Middle frontal gyrus (tissue), 1 donor: Measurements from ENCODE around the gene NFIB.

Experiments used
- DNase-seq: peaks from one replicate; pipeline ENCODE4 v3.0.0-alpha.2; 2015; ENCODE audit warnings: low spot score; ENCODE audit errors: extremely low spot score

NFIB gene

GRCh38 chr9:14321517-14322130 lies 7.7 kb upstream of the NFIB start:
- peak; percentile 3 for DNase-seq

- DNase-seq = peak; percentile 10
These were observed 6.6 kb upstream of the NFIB start for GRCh38 chr9:14320271-14321181.

- no peak for DNase-seq
These were observed 5.1 kb upstream of the NFIB start for GRCh38 chr9:14318934-14319580.

GRCh38 chr9:14318361-14318760 lies 4.4 kb upstream of the NFIB start:
- DNase-seq = no peak

GRCh38 chr9:14317667-14318320 lies 3.9 kb upstream of the NFIB start:
- no peak for DNase-seq

GRCh38 chr9:14316602-14317300 lies 2.8 kb upstream of the NFIB start:
- DNase-seq = no peak

GRCh38 chr9:14315875-14316601 lies 2.1 kb upstream of the NFIB start:
- no peak for DNase-seq

GRCh38 chr9:14314929-14315874 lies 1.3 kb upstream of the NFIB start:
- DNase-seq = peak; percentile 71

GRCh38 chr9:14314424-14314928 lies 535 bp upstream of the NFIB start:
- no peak for DNase-seq

GRCh38 chr9:14313378-14313940 lies 482 bp downstream of the NFIB start:
- no peak for DNase-seq

- DNase-seq = no peak
These were observed 1.1 kb downstream of the NFIB start for GRCh38 chr9:14312719-14313377.

GRCh38 chr9:14311956-14312685 lies 1.8 kb downstream of the NFIB start:
- DNase-seq = no peak

- DNase-seq = no peak
These were observed 2.6 kb downstream of the NFIB start for GRCh38 chr9:14311171-14311949.

GRCh38 chr9:14310311-14310710 lies 3.6 kb downstream of the NFIB start:
- no peak for DNase-seq

- DNase-seq = no peak
These were observed 4.5 kb downstream of the NFIB start for GRCh38 chr9:14309403-14309802.

- DNase-seq = no peak
These were observed 5.1 kb downstream of the NFIB start for GRCh38 chr9:14308853-14309145.
